K562 (cell line): Measurements from ENCODE around the gene PPIH. TPM values are rescaled to one million over a fixed set of nuclear protein-coding genes. Genes with fewer than 3 reads are reported as not detected.

Source experiments
- ATAC-seq: fragments of 200-7000 bp; cut with Tn5 transposase; 3 replicates; pipeline ENCODE4 v1.9.1; 2020; ENCODE audit warnings: moderate library complexity
- BruUV-seq: library from RNA; stranded (reverse); fragments of 400-500 nt; replicated peaks from 2 replicates; lab custom pipeline; 2021; lab: Mats Ljungman, UMichigan
- CTCF ChIA-PET: fragments of 300-600 bp; formaldehyde crosslinking; extraction: SDS; loops from one replicate; lab custom pipeline; 2021; ENCODE audit warnings: low intra/inter-chr PET ratio; lab: Yijun Ruan, JAX
- POLR2A ChIA-PET: fragments of 300-600, 350-650 bp; sonication (Branson Sonifier 250); formaldehyde crosslinking; extraction: SDS; loops from one replicate; lab custom pipeline; 2021; ENCODE audit warnings: antibody characterized with exemption, inconsistent platforms; lab: Yijun Ruan, JAX
- DNase-seq, 4 experiments: peaks; one replicate each; pipeline versions ENCODE4 v3.0.0 to v3.0.0-alpha.2; 2011 to 2018; ENCODE audit warnings: low spot score in 3 of 4, mixed read lengths in 3 of 4; ENCODE audit errors: extremely low read depth in 1 of 4
- FAIRE-seq: peaks from 2 replicates; lab custom pipeline; 2011; peaks lifted over from hg19 to GRCh38; lab: Jason Lieb, UNC
- H2AFZ ChIP-seq: 2 replicates; pipeline ENCODE4 v1.6.0; 2011; ENCODE audit warnings: low read depth, low read length, control low read depth, inconsistent platforms
- H3K27ac ChIP-seq: fragments of 200-600 bp; 3 replicates; pipeline ENCODE4 v1.8.0; 2011; ENCODE audit warnings: low read depth, mild to moderate bottlenecking, control low read depth, inconsistent platforms, low read length, moderate library complexity, mixed read lengths; ENCODE audit errors: extremely low read depth
- H3K27me3 ChIP-seq, 2 experiments: fragments of 300-600 bp in 1 of 2; 2 replicates in 1 of 2; 3 replicates in 1 of 2; pipeline versions ENCODE4 v1.6.0 to v1.8.0; 2011; ENCODE audit warnings: inconsistent platforms in 2 of 2, low read length in 2 of 2, mild to moderate bottlenecking in 1 of 2, mixed read lengths in 1 of 2, moderate library complexity in 1 of 2; ENCODE audit not compliant: control insufficient read depth in 2 of 2, insufficient read depth in 2 of 2
- H3K36me3 ChIP-seq: fragments of 300-600 bp; 3 replicates; pipeline ENCODE4 v1.8.0; 2011; ENCODE audit warnings: mild to moderate bottlenecking, low read length, inconsistent platforms; ENCODE audit not compliant: control insufficient read depth, insufficient read depth
- H3K4me1 ChIP-seq, 2 experiments: fragments of 200-600 bp in 1 of 2; replicated peaks in 1 of 2; 2 replicates in 1 of 2; 3 replicates in 1 of 2; pipeline versions ENCODE4 v1.5.1 to v1.8.0; 2011; ENCODE audit warnings: inconsistent platforms in 2 of 2, low read length in 2 of 2, mild to moderate bottlenecking in 1 of 2, mixed read lengths in 1 of 2, moderate library complexity in 1 of 2; ENCODE audit not compliant: control insufficient read depth in 2 of 2, insufficient read depth in 2 of 2
- H3K4me2 ChIP-seq: 2 replicates; pipeline ENCODE4 v1.6.1; 2011; ENCODE audit warnings: low read length, control low read depth, inconsistent platforms, mixed read lengths; ENCODE audit not compliant: insufficient read depth
- H3K4me3 ChIP-seq: fragments of 200-600 bp; sonication (generic), shearing (Covaris generic); 2 replicates; pipeline ENCODE4 v1.5.1; 2016; ENCODE audit warnings: control low read depth, inconsistent platforms
- H3K79me2 ChIP-seq: fragments of 200-600 bp; 3 replicates; pipeline ENCODE4 v1.8.0; 2011; ENCODE audit warnings: low read length, inconsistent platforms; ENCODE audit not compliant: control insufficient read depth, insufficient read depth
- H3K9ac ChIP-seq, 2 experiments: 2 replicates each; pipeline versions ENCODE4 v1.6.0 to v1.6.1; 2011; ENCODE audit warnings: low read depth in 2 of 2, low read length in 2 of 2, control low read depth in 1 of 2, inconsistent platforms in 1 of 2, mild to moderate bottlenecking in 1 of 2, mixed read lengths in 1 of 2; ENCODE audit not compliant: insufficient read depth in 1 of 2
- H3K9me1 ChIP-seq: one replicate; pipeline ENCODE4 v1.6.0; 2011; ENCODE audit warnings: inconsistent platforms, mild to moderate bottlenecking, low read length, moderate library complexity; ENCODE audit not compliant: control insufficient read depth, insufficient read depth
- H3K9me3 ChIP-seq: replicated peaks from 2 replicates; pipeline ENCODE4 v1.5.1; 2011; ENCODE audit warnings: low read depth, low read length, inconsistent platforms; ENCODE audit not compliant: control insufficient read depth, insufficient read depth
- H4K20me1 ChIP-seq: replicated peaks from 2 replicates; pipeline ENCODE4 v1.6.1; 2011; ENCODE audit warnings: low read length, inconsistent platforms, mixed read lengths; ENCODE audit not compliant: control insufficient read depth, insufficient read depth
- BACH1 ChIP-seq: fragments of 200-800 bp; sonication (Bioruptor generic); IDR thresholded peaks from 2 replicates; pipeline ENCODE4 v1.6.1; 2016; ENCODE audit warnings: missing genetic modification characterization, missing compliant biosample characterization
- CUX1 ChIP-seq: fragments of 200-800 bp; sonication (Bioruptor generic); IDR thresholded peaks from 2 replicates; pipeline ENCODE4 v1.6.1; 2016; ENCODE audit warnings: missing genetic modification characterization, missing compliant biosample characterization
- HIVEP1 ChIP-seq: fragments of 250-450 bp; sonication (Bioruptor Pico); IDR thresholded peaks from 2 replicates; pipeline ENCODE4 v1.4.0; 2020; ENCODE audit warnings: mild to moderate bottlenecking
- NEUROD1 ChIP-seq: fragments of 150-350 bp; IDR thresholded peaks from 2 replicates; pipeline ENCODE4 v1.6.1; 2014; ENCODE audit warnings: borderline replicate concordance, low read length, low read depth; ENCODE audit not compliant: partially characterized antibody
- PBX2 ChIP-seq, 2 experiments: IDR thresholded peaks in 1 of 2; conservative IDR thresholded peaks in 1 of 2; 2 replicates each; pipeline ENCODE4 v1.6.1; 2016; ENCODE audit warnings: low read depth in 2 of 2, mild to moderate bottlenecking in 1 of 2, missing compliant biosample characterization in 1 of 2, missing genetic modification characterization in 1 of 2, moderate library complexity in 1 of 2
- PRDM10 ChIP-seq: fragments of 450-650 bp; IDR thresholded peaks from 2 replicates; pipeline ENCODE4 v1.6.1; 2018; ENCODE audit not compliant: partially characterized antibody
- SIRT6 ChIP-seq: IDR thresholded peaks from one replicate; pipeline ENCODE4 v1.6.1; 2012; ENCODE audit warnings: low read depth, mild to moderate bottlenecking, control low read depth, inconsistent platforms, low read length, moderate library complexity
- SMARCA5 ChIP-seq: fragments of 450-650 bp; IDR thresholded peaks from 2 replicates; pipeline ENCODE4 v1.6.1; 2016
- TCFL5 ChIP-seq: fragments of 250-450 bp; sonication (Bioruptor Pico); conservative IDR thresholded peaks from 2 replicates; pipeline ENCODE4 v1.6.1; 2021; ENCODE audit warnings: mild to moderate bottlenecking, moderate library complexity, matching md5 sums
- ZNF324 ChIP-seq: fragments of 250-450 bp; sonication (Bioruptor Pico); IDR thresholded peaks from 2 replicates; pipeline ENCODE4 v1.4.0; 2020; ENCODE audit warnings: mild to moderate bottlenecking
- WGBS: fragments of 100-300 bp; shearing (Covaris generic); methylation state at CpG from one replicate; pipeline ENCODE4 v1.1.6; 2016; ENCODE audit warnings: low coverage, mixed read lengths; ENCODE audit not compliant: insufficient coverage; ENCODE audit errors: missing lambda C conversion rate; 5-methylcytosine and 5-hydroxymethylcytosine counted together
- in situ Hi-C: fragments of 300-500 bp; cut with MboI; formaldehyde crosslinking; loops from 4 replicates; pipeline ENCODE4 v1.15.0; 2018; ENCODE audit warnings: inconsistent platforms, mixed read lengths
- intact Hi-C: fragments of 100-400 bp; cut with micrococcal nuclease; formaldehyde crosslinking; loops from 2 replicates; pipeline ENCODE4 v1.14.2; 2022
- polyA plus RNA-seq, 8 experiments: library from polyadenylated mRNA; depleted of rRNA in 4 of 8; stranded (reverse) in 5 of 8; unstranded in 3 of 8; fragments of >200 nt; fragmentation: Nextera tagmentation in 2 of 8; fragmentation: Illumina TruSeq in 1 of 8; extraction: Ambion mirVana in 2 of 8; extraction: Trizol in 1 of 8; gene quantifications; 2 replicates each; pipeline versions ENCODE4 v1.2.1 to v1.2.3, GENCODE V29; 2011 to 2014; ENCODE audit warnings: inconsistent platforms in 1 of 8, missing spikeins in 1 of 8
- total RNA-seq, 7 experiments: library from RNA; depleted of rRNA in 6 of 7; stranded (reverse); fragments of >200 nt in 6 of 7; fragmentation: Illumina TruSeq in 2 of 7; extraction: Trizol in 2 of 7; gene quantifications; 2 replicates each; pipeline versions ENCODE4 v1.2.1 to v1.2.3, GENCODE V29; 2011 to 2021; ENCODE audit warnings: low replicate concordance in 1 of 7

PPIH gene
- total and polyA plus RNA-seq, 9 of the 15 experiments (the other 6 are each of a cell fraction or from before 2014, with no cell fraction given): 197 to 470 (median 277) TPM

- intact Hi-C loops (no loop called here), in situ Hi-C loops (no loop called here)
- BruUV-seq: no TSS peak
- Histone ChIP-seq H3K4me3 (no peak overlapping the region), H4K20me1 (no peaks in the 10 kb centered on the region), H3K27ac (no peak overlapping the region), H3K79me2 (no peaks in the 10 kb centered on the region), H3K27me3 (peaks cover 5 to 14% of the 10 kb centered on the region in 2 experiments; a peak in 4 of 5 replicates), H3K9me3 (no peaks in the 10 kb centered on the region), H3K4me1 (no peaks in the 10 kb centered on the region), H3K4me2 (no peak overlapping the region), H2AFZ (no peak overlapping the region), H3K36me3 (no peaks in the 10 kb centered on the region), H3K9ac (no peak overlapping the region), H3K9me1 (no peaks in the 10 kb centered on the region)
- 0% methylated on average over 2 of the region's 2 CpGs for WGBS
- ATAC-seq (no peak), FAIRE-seq (no peak), DNase-seq (no peak)
- ChIA-PET POLR2A (interaction anchor here (0.7 to 1.2 kb wide), 4 partner anchors 10 to 104 kb away, joined by 3 to 5 read pairs (median 4); partner anchors contain the start of gene PPIH), CTCF (no interaction called here)
- no peak for TF ChIP-seq BACH1
- no peak for TF ChIP-seq HIVEP1 (CRISPR knock-in tag)
- TF ChIP-seq PRDM10: no peak
- TF ChIP-seq TCFL5 (CRISPR knock-in tag): no peak
- TF ChIP-seq ZNF324: no peak
- TF ChIP-seq PBX2 (CRISPR knock-in tag; IDR thresholded peaks at IDR 0.05; ENCODE audit: low read depth): no peak
- TF ChIP-seq PBX2 (tag; conservative IDR thresholded peaks at IDR 0.05; ENCODE audit: low read depth): no peak
- no peak for TF ChIP-seq SMARCA5
- no peak for TF ChIP-seq NEUROD1
- TF ChIP-seq SIRT6: no peak
- no peak for TF ChIP-seq CUX1
These were observed 37.9 kb upstream of the PPIH start for GRCh38 chr1:42620307-42620706.
